ENCODE data around the gene NOMO2.
"Not testable (repeated sequence)": the region's sequence is repeated elsewhere in the genome, so short reads cannot be mapped to it uniquely, and the experiment has no call there.

GRCh38 chr16:18386517-18386916, 175.4 kb downstream of the NOMO2 start:
- not testable (repeated sequence) for TF ChIP-seq CTCF (IDR thresholded peaks at IDR 0.05; ENCODE audit: insufficient read depth, low read length); REST (IDR thresholded peaks at IDR 0.05; ENCODE audit: insufficient replicate concordance, low read depth)
